ENCODE measurements around the gene PRKCE.

Gene PRKCE

DNA sequence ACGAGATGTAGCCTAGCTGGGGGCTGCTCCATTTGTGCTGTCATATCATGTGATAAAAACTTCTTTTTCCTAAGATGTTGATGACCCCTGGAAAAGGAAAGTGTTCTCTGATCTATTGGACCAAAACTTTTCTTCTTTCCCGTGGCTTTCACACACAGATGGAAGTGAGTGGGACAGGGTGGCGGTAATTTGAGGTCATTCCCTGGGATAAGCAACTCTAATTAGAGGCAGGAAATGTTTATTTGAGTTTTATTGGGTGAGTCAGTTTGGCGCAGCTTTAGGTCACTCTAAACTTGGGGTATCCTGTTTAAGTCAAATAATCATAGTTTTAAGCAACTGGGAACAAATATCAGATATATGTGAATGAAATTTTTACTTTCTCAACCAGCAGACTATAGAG is 424.8 kb downstream of the PRKCE start:
- no peak for DNase-seq (ENCODE audit: low spot score)

DNA sequence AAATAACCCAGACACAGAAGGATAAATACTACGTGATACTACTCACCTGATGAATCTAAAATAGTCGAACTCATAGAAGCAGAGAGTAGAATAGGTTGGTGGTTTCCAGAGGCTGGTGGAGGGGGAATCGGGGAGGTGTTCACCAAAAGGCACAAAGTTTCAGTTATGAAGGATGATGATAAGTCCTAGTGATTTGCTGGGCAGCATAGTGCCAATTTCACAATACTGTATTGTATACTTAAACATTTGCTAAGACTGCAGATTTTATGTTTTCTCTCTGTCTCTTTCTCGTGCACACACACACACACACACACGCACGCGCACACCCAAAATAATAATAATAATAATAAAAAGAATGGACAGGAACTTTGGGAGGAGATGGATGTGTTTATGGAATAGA is 425.4 kb downstream of the PRKCE start:
- DNase-seq (ENCODE audit: low spot score) = no peak

DNA sequence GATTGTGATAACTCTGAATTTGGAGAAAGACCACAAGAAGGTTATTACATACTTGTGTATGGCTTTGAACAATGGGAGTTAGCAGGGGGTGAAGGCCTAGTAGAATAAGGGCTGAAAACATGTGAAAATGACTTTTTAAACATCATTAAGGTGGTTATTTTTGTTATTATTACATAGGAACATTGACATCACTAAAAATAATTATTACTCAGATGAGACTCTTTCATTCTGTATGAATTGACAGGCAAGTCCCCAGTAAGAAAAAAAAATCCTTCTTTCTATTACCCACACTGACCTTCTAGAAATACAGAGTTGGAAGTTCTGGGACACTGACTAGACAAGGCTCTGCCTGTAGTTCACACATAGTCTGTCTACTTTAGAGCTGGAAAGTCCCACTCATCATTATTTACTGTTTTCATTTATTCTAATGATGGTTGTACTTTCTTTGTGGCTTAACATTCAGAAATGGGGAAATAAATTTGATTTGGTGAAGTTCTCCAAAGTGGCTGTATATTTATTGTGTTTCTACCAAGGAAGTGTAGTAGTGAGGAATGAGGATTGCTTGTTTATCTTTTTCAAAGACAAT is 426.1 kb downstream of the PRKCE start:
- no peak for DNase-seq (ENCODE audit: low spot score)

DNA sequence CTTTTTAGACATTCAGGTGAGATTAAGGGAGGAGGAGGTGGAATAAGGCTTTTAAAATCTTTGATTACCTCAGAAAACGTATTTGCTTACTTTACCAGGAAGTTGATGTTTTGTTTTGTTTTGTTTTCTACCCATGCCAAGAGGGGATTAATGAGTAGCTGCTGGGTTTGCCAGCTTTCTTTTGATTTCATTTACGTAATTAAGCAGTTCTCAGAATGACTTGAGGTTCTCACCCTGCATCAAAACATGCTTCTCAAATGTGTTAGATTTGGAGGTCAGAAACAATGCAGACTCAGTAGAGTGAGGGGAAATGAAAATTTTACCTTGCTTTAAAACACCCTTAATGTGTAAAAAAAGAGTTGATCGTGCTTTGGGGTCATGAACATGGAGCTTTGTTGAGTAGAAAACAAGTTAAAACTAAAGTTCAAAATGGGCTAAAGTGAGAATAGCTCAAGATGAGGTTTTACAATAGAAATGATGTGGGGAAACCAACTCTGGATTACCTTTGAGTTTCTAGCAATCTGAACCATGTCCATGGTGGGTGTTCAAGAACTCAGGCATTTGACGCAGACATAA is 428.6 kb downstream of the PRKCE start:
- no peak for DNase-seq (ENCODE audit: low spot score)

DNA sequence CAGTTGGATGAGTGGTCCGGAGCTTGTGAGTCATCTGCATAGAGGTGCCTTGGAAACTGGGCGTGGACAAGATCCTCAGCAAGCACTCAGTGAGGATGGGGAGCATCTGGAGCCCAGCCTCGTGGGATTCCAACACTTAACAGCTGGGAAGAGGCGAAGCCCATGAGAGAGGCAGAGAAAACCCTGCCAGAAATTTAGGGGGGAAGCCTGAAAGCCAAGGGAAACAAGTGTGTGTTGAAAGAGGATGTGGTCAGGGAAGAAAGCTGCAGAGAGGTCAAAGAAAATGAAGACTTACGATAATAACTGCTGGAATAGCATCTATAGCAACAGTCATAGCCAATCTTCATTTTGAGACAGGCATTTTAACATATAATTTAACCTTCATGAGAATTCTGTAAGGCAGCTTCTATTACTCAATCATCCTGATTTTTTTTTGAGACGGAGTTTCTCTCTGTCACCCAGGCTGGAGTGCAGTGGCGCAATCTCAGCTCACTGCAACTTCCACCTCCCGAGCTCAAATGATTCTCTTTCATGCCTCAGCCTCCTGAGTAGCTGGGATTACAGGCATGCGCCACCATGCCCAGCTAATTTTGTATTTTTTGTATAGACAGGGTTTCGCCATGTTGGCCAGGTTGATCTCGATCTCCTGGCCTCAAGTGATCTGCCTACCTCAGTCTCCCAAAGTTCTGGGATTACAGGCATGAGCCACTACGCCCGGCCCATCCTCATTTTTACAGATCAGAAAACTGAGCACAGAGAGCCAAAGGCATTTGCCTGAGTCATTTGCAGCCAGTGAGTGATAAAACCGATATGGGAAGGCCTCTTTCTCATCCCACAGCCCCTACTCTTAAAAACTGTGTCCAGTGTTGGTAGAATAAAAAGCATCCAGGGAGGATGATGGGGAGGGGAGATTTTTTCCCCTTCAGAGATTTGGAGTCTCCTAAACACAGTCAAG is 431.3 kb downstream of the PRKCE start:
- DNase-seq (ENCODE audit: low spot score) = no peak

DNA sequence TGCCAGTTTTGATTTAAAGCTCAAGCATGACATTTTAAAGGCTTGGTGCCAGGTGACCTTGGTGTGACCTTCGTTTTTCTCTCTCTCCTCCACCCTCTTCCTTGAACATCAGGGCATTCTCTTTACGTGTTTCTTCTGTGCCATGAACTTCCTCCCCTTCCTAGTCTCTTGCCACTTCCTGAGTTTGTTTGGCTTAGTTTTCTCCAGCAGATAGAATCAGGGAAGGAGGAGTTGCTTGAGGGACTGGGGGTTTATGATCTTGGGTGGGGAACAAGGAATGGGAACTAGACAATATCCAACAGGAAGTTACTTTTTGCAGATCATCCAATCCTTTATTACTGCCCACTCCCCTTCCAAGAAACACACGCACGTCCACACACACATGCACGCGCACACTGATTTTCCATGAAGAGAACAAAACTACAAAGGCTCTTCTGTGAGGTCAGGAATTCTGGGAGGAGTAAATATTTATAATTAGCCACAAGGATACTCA is 435.1 kb downstream of the PRKCE start:
- DNase-seq (ENCODE audit: low spot score) = no peak

DNA sequence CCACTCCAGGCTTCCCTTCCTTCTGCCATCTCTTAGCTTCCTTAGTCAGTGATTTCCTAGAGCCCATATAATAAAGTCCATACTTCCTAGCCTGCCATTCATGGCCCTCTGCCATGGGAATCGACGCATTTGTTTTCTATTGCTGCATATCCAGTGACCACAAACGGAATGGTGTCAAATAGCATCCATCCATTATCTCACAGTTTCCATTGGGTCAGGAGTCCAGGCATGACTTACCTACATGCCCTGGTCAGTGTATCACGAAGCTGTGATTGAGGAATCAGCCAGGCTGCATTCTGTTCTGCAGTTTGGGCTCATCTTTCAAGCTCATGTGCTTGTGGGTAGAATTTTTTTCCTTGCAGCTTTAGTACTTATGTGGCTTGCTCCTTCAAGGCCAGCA is 436.0 kb downstream of the PRKCE start:
- DNase-seq (ENCODE audit: low spot score) = no peak

DNA sequence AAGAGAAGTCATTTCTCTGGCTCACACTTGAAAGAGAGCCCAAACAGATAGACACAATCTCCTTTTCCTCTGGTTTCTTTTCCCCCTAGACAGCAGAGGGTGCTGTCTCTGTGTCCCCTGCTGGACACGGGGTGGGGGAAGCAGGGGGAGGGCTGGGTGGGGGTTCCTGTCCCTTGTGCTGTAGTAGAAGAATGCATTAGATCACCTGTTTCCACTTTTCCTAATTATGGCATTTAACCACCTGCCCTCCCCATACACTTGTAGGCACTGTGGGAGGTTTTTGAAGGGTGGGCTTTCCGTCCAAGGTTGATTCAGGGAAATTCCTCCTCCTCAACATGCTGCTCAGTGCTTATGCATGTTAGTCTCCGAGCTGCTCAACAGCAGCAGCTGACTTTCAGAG is 439.5 kb downstream of the PRKCE start:
- no peak for DNase-seq (ENCODE audit: low spot score)

DNA sequence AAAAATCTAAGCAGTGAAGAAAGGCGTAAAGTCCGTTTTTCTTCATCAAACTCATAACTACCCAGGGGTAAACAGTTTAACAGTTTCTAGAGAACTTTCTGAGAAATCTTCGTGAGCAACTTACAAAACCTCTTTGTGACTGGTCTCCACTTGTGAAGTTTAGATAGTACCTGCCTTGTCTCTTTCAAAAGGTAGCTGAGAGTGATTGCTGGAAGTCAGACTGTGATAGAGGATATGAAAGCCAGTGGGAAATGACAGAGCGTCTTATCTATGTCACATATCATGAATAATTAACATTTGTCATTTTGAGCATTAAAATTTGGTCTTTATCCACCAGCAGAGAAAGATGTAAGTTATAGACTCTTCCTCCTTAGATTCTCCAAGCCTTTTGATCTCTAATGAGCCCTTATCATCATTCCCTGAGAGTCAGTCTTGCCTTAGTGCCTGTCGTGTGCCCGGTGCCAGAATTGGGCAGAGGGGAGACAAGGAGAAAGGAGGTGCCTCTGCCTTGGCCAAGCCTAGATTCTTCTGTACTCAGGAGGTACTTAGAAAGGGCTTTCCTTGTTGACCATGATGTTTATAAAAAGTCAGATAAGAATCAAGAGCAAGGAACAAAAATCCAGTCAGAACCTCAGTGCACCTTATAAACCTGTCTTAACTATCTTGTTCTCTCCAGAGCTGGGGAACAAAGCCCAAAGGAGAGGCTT is 440.6 kb downstream of the PRKCE start:
- no peak for DNase-seq (ENCODE audit: low spot score)

DNA sequence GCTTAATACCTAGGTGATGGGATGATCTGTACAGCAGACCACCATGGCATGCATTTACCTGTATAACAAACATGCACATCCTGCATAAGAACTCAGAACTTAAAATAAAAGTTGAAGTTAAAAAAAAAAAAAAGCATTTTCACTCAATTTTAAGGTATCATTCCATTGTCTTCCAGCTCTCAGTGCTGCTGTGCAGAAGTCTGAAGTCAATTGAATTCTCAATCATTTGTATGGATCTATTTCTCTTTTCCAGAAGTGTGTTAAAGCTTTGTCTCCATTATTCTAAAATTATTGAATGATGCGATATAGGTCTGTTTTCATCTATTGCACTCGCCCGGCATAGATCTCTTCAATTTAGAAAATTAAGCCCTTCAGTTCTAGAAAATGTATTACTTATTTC is 443.2 kb downstream of the PRKCE start:
- no peak for DNase-seq (ENCODE audit: low spot score)

DNA sequence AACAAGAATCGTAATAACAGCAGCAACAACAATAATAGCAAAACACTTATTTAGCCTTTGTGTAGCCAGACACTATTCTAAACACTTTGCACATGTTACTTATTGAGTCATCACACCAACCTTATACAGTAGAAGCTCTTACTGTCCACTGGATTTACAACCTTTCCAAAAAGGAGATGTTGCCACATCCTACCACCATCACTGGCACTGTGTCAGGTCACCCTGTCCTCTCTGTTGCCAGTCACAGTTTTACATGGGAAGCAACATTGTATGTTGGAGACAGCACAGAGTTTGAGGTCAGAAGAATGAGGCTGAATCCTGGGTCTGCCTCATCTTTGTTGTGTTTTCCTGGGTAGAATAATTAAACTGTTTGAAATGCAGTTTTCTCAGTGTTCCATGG is 444.4 kb downstream of the PRKCE start:
- DNase-seq (ENCODE audit: low spot score) = no peak

DNA sequence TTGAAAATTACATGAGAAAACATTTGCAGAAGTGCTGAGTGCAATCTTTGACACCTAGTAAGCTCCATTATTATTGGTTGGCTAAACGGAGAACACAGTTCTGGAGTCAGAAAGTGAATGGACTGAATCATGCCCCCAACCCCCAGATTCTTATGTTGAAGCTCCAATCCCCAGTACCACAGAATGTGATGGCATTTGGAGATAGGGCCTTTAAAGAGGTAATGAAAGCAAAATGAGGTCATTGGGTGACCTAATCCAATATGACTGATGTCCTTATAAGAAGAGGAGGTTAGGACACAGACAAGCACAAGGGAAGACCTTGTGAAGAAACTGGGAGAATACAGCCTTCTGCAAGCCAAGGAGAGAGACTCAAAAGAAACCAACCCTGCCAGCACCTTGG is 444.8 kb downstream of the PRKCE start:
- DNase-seq (ENCODE audit: low spot score) = no peak

DNA sequence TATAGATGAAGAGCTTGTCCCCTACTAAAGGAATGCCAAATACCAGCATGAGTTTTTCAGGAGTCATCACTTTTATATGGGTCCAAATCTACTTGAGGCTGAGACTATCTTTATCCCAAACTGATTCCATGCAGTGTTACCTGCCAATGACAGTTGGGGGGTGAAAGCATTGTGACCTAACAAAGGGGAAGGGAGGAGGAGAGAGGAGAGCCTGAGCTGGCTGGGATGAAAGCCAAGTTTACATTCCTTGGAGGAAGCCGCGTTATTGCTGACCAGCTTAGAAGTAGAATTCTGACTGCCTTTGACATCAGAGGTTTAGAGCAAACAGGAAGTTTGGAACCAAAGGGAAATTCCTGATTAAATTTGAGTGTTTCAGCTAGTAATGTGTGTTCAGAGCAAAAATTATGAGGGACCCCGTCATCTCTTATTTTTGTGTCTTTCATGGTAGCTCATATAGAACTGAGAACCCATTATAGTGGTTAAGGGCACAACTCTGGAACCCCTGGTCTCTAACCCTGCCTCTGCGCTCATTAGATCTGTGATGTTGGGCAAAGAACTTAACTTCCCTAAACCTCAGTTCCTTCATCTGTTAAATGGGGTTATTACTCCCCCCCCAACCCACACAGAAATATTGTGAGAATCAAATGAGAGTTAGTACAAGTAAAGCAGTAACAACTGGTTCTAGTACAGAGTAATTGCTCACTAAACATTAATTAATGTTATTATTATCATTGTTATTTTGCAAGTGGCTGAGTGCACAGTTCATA is 446.4 kb downstream of the PRKCE start:
- DNase-seq (ENCODE audit: low spot score) = peak; percentile 56

DNA sequence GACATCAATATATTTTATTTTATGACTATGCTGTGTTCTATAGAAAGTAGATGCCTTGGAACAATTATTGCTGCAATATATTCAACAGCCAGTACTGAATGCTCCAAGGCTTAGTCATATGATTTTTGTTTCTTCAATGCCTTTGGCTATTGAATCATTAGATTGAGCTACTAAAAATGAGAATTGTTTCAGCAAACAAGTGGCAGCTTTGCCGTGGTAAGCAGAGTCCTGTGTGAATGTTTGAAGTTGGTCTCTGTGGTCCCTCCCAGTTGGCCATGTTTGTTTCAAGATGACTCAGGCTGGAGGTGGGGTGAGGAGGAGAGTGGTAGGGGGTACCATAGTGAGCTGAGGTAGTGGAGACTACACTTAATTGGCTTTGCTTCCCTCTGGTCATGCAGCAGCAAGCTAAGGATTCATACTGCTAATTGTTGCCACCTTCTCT is 447.2 kb downstream of the PRKCE start:
- no peak for DNase-seq (ENCODE audit: low spot score)

DNA sequence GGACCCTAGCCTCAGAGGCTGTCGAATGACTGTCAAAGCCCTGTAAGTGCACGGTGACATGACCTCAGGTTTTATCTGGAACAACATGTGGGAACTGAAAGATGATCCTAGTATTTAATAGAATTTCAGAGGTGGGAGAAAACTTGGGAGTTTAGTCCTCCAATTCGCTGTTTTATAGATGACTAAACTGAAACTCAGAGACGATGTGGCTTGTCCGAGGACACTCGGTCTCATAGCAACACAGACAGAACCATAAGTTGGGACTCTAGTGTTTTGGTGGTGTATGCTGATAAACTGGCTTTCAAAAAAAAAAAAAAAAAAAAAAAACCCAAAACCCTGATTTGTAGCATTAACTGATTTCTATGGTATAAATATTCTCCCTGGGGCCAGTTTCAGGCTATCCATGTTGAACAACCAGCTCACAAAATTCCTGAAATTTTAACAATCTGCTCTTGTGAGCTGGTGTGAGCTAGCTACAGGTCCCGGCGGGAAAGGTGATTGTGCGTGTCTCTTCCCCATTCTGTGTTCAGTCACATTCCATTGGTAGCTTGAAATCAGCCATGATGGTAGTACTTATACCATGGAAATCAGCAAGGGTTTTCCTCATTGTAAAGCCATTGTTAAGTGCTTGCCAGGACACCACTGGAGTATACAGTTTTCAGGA is 450.2 kb downstream of the PRKCE start:
- no peak for DNase-seq (ENCODE audit: low spot score)

DNA sequence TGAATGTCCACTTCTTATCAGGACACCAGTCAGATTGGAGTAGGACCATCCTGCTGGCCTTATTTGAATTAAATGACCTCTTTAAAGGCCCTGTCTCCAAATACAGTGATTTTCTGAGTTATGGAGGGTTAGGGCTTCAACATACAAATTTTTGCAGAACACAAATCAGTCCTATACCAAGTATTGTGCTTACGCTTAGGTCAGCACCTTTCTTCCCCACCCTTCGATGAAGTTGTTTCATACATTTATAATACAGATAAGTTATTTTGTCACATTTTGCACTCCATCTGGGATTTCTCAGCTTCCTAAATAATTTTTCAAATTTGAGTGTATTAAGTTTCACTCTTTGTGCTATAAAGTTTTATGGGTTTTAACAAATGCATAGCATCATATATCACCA is 455.2 kb downstream of the PRKCE start:
- DNase-seq (ENCODE audit: low spot score) = no peak

DNA sequence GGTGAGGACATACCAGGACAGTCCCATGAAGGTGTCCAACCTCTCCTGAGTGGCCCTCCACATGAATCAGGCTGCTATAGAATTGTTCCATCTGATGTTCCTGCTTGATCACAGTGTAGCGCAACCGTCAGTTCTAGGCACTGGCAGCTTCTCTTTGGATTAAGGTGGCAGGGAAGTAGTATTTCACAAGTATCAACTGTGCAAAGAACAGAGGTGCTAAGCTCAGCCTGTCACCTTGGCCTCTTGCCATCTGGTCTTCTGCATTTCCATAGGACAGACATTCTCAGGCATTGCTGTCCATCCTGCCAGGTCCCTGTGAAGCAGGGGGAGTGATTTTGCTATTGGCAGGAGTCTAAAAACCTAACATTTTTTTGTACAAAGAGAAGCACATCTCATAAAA is 463.5 kb downstream of the PRKCE start:
- no peak for DNase-seq (ENCODE audit: low spot score)

DNA sequence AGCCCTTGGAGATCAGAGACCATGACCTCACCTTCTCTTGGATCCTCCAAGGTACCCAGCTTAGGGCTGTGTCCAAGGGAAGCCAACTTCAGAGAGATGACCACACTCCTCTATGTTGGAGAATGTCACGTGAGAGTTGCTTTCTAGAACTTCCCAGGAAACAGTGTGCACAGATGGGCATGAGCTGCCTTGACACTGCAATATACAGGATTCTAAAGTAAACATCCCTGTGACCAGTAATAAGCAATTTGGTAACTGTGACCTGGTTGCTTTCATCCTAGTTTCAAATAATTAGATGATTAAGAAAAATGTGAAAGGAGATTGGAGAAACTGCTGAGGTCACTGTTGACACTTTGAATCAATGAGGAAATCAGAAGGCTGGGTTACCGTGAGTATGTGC is 464.7 kb downstream of the PRKCE start:
- DNase-seq (ENCODE audit: low spot score) = no peak

DNA sequence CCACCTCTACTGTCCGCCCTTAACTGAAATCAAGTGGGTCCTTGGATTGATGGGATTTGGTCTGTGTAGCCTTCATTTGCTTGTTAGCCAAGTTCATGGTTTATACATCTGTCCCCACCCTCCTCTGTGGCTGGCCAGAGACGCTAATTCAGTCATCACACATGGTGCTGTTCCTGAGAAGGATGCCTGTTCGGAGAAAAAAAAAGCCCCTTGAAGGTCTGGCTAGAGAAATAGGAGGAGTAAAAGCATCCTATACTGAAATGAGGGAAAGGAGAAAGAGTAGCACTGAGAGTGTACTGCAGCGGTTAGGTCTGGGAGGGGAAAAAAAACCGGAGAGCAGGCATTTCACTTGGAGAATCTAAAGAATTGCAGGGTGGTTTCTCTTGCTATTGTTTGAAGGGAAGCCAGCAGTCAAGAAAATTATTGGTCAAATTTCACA is 465.1 kb downstream of the PRKCE start:
- DNase-seq (ENCODE audit: low spot score) = no peak

DNA sequence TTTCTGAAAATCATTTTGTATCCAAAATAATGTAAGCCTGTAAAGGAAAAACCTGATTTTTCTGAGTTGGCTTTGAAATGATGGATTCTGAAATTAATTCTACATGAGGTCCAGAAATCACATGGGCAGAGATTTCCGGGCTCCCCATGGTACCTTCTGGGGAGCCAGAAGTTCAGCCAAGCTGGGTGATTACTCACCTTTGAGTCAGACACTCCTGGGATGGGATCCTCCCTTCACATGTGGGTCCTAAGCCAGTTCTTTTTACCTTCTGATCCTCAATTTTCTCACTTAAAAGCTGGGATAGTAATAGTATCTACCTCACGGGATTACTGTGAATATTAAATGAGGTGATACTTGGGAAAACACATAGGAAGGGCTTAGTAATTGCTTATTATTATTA is 465.9 kb downstream of the PRKCE start:
- no peak for DNase-seq (ENCODE audit: low spot score)

DNA sequence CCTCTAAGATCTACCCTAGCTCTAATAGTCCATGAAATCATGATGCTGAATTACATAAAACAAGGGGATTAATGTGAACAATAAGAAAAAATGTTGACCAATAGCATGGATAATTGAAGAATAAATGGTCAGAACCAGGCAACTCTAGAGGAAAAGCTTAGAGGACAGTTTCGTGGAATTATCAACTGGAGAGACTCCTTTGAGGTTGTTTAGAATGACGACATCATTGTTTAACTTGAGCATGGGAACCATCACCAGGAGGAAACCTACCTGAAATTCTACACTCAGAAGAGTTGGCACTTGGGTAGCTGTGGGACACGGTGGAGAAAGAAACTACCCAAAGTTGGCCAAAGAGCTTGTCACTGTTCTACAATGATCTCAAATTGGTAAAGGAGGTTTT is 466.5 kb downstream of the PRKCE start:
- DNase-seq (ENCODE audit: low spot score) = no peak

All from putamen (tissue), 1 donor.